Neural crest cell (in vitro differentiated cells): ENCODE measurements around the gene LRP1-AS. TPM values are rescaled to one million over a fixed set of nuclear protein-coding genes. Genes with fewer than 3 reads are reported as not detected.
A peak's percentile ranks its signal among the peaks of the same experiment; 100 is the strongest.

Experiments used
- DNase-seq: peaks from one replicate; pipeline ENCODE4 v3.0.0; 2021; ENCODE audit warnings: low read depth, mixed read lengths, low spot score
- H3K27ac Mint-ChIP-seq: one replicate; pipeline ENCODE4 v1.8.0; 2021; ENCODE audit warnings: mild to moderate bottlenecking, mixed read lengths; ENCODE audit not compliant: unreplicated experiment
- H3K27me3 Mint-ChIP-seq: 2 replicates; pipeline ENCODE4 v1.8.0; 2021; ENCODE audit warnings: low read depth, mild to moderate bottlenecking, mixed read lengths
- H3K36me3 Mint-ChIP-seq: 2 replicates; pipeline ENCODE4 v1.8.0; 2021; ENCODE audit warnings: low read depth, mild to moderate bottlenecking, mixed read lengths
- H3K4me1 Mint-ChIP-seq: 2 replicates; pipeline ENCODE4 v1.8.0; 2021; ENCODE audit warnings: mixed read lengths
- H3K4me3 Mint-ChIP-seq: one replicate; pipeline ENCODE4 v1.8.0; 2021; ENCODE audit warnings: mild to moderate bottlenecking, mixed read lengths
- H3K9me3 Mint-ChIP-seq: 2 replicates; pipeline ENCODE4 v1.8.0; 2021; ENCODE audit warnings: mixed read lengths
- CTCF ChIP-seq: fragments of 200-600 bp; sonication (generic); conservative IDR thresholded peaks from 2 replicates; pipeline ENCODE4 v1.5.0; 2021; ENCODE audit warnings: antibody characterized with exemption, mild to moderate bottlenecking
- total RNA-seq: library from RNA; stranded (reverse); gene quantifications from 2 replicates; pipeline ENCODE4 v1.2.1, GENCODE V29; 2021

Gene LRP1-AS
- total RNA-seq, 1 donor from 2014 or later = not detected

GRCh38 chr12:57129889-57130288 is 17.5 kb downstream of the LRP1-AS start:
- Mint-ChIP-seq H3K27me3 (peaks cover 19% of the 10 kb centered on the region), H3K9me3 (no peaks in the 10 kb centered on the region), H3K4me3 (peak overlapping the region; percentile 91), H3K27ac (peak overlapping the region; percentile 9), H3K36me3 (no peaks in the 10 kb centered on the region), H3K4me1 (peaks cover 56% of the 10 kb centered on the region)
- no peak for DNase-seq
- TF ChIP-seq CTCF = no peak

- peaks cover 52% of the 10 kb centered on the region for H3K4me1 Mint-ChIP-seq
These were observed 18.0 kb downstream of the LRP1-AS start for GRCh38 chr12:57129321-57129842.

GRCh38 chr12:57128519-57129247 is 18.7 kb downstream of the LRP1-AS start:
- Mint-ChIP-seq H3K4me3 (peak overlapping the region; percentile 90), H3K4me1 (peaks cover 45% of the 10 kb centered on the region), H3K27me3 (peaks cover 19% of the 10 kb centered on the region), H3K27ac (no peak overlapping the region), H3K9me3 (no peaks in the 10 kb centered on the region), H3K36me3 (no peaks in the 10 kb centered on the region)
- TF ChIP-seq CTCF = no peak
- DNase-seq = no peak

More at GRCh38 chr12:57129321-57129842, 18.0 kb downstream of the LRP1-AS start:
- Mint-ChIP-seq H3K27me3 (peaks cover 19% of the 10 kb centered on the region), H3K4me3 (peak overlapping the region; percentile 91), H3K36me3 (no peaks in the 10 kb centered on the region), H3K27ac (no peak overlapping the region), H3K9me3 (no peaks in the 10 kb centered on the region)
- DNase-seq = no peak
- no peak for TF ChIP-seq CTCF

GRCh38 chr12:57127726-57128518 is 19.5 kb downstream of the LRP1-AS start, which contains the start of gene LRP1:
TSS of gene LRP1 (plus strand) at chr12:57128483. CDS start at chr12:57128965, 482 bp downstream.
- Mint-ChIP-seq H3K27ac (no peak within 1 kb of the TSS), H3K4me3 (peak within 1 kb of the TSS; percentile 95), H3K4me1 (peaks cover 37% of the 10 kb centered on the region), H3K9me3 (no peaks in the 10 kb centered on the region), H3K36me3 (no peaks in the 10 kb centered on the region), H3K27me3 (peaks cover 19% of the 10 kb centered on the region)
- TF ChIP-seq CTCF = no peak
- DNase-seq = peak; percentile 76

- Mint-ChIP-seq H3K4me3 (peak overlapping the region; percentile 95), H3K9me3 (no peaks in the 10 kb centered on the region), H3K27ac (no peak overlapping the region), H3K36me3 (no peaks in the 10 kb centered on the region), H3K4me1 (peaks cover 30% of the 10 kb centered on the region), H3K27me3 (peaks cover 19% of the 10 kb centered on the region)
- peak; percentile 46 for DNase-seq
- TF ChIP-seq CTCF = peak; percentile 47
These were observed 20.2 kb downstream of the LRP1-AS start for GRCh38 chr12:57127101-57127725.
